ENCODE results near the gene SATB1.

DNA sequence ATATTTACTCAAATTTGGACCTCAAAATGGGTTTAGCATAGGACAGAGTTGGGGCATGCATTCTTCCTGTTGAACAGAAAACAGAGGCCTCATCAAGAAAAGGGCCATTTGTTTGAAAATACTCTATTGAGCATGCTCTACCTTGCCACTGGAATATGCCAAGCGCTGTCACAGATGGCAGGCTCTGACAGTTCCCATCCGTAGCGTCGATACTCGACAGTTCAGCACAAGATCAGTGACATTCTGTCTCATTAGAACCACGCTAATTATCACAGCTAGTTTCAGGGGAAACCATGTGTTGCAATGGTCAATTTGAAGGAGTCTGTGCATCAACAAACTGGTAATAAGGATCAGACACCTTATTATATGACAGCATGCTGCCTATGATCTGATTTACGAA, 54.5 kb downstream of the SATB1 start:
- TF ChIP-seq CTCF (conservative IDR thresholded peaks at IDR 0.05) (no peak), EZH2 (IDR thresholded peaks at IDR 0.05; ENCODE audit: low read depth) (no peak)

Data from PC-9 (cell line).